Stimulated activated naive CD4-positive, alpha-beta T cell treated with Interleukin-2 at 50 U/mL for 16 hours (primary cell): ENCODE measurements around the gene MED14.
"Not testable (repeated sequence)": the region's sequence is repeated elsewhere in the genome, so short reads cannot be mapped to it uniquely, and the experiment has no call there.

Source experiments
- DNase-seq: peaks from one replicate; lab custom pipeline; 2025; lab: John Stamatoyannopoulos, UW

The MED14 gene

GRCh38 chrX:40735325-40736169 lies at the start of gene MED14:
TSS of gene MED14 (minus strand) at chrX:40735542. CDS start at chrX:40735412, 130 bp downstream.
- peak; percentile 91 for DNase-seq

DNA sequence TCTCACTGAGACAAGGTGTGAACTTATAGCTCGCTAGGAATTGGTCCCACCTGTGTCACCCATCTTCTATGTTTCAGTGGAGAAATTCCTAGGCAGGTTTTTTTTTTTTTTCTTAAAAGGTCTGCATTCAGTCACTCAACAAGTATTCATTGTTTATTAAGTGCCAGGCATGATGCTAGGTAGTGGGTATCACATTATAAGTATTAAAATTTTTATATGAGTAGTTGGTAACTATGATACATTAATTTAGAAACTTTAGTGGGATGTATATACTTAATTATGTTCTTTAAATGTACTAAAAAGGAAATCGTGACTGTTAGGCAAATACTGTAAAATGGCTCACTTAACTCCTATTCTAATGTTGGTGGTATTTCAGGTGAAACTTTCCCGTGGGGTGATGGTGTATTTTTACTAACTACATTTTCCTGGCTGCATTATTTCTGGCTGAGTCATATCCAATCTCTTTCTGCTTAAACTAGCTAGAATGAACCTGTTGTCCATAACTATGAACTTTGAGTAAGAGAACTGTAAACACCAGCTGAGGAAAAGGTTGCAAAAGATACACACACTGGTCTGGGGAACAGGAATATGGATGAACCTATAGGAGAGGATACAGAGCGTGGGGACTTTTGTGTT lies 49.3 kb upstream of the MED14 start:
- DNase-seq: no peak

GRCh38 chrX:40782644-40783259 lies 47.4 kb upstream of the MED14 start:
- not testable (repeated sequence) for DNase-seq

GRCh38 chrX:40780951-40781350 lies 45.6 kb upstream of the MED14 start:
- no peak for DNase-seq

DNA sequence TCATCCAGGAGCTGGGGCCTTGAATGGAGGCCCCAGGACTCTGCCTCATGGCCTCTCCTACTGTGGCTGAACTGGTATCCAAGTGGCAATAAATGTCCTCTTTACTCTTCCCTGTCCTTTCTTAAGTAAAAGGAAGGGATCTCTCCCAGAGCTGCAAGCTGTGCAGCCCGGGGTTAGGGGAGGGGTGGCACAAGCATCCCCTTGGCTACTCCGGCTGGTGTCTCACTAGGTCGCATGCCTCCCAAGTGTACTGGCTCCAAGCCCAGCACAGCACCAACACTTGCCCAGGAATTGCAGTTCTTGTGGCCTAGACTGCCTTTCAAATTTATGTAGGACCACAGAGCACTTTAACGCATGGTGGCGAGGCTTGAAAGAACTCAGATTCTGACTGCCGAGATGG lies 44.7 kb upstream of the MED14 start:
- no peak for DNase-seq

- DNase-seq: no peak
Measured at GRCh38 chrX:40778861-40779575, 43.7 kb upstream of the MED14 start.

GRCh38 chrX:40773809-40774208 lies 38.5 kb upstream of the MED14 start:
- no peak for DNase-seq

GRCh38 chrX:40773188-40773587 lies 37.8 kb upstream of the MED14 start:
- DNase-seq: no peak

- DNase-seq: no peak
Measured at GRCh38 chrX:40772290-40772689, 36.9 kb upstream of the MED14 start.

DNA sequence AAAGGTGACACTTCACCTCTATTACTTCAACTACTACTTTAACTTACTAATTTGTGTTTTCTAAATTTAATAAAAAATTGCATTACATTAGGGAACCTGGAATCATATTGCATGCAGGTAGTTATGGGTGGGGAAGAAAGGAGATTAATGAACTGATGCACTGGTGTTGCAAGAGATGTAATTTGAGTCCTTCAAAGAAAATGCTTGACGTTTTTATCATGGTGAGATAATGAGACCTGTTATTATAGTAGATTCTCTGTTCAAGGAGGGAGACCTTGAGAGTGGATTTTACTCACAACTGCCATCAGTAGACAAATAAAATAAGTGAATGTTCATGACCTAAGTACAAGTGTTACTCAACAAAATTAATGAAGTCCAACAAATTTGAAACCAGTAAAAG lies 26.4 kb upstream of the MED14 start:
- DNase-seq: no peak

DNA sequence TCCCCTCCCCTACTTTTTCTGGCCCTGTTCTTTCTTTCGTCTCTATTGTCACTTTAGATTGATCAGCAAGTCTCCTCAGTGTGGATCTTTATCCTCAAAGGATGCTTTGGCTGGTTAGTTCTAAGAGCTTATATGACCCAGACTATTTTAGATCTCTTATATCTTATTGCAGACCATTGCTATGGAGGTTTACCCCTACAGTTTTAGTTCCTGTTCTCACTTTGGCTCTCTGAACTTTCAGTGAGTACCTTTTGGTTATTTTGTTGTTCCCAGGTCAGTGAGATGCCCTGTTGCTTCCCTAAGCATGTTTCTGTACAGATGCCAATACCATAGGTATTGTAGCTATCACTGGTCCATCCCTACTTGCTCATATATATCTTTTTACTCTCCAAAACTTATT lies 24.0 kb upstream of the MED14 start:
- no peak for DNase-seq

DNA sequence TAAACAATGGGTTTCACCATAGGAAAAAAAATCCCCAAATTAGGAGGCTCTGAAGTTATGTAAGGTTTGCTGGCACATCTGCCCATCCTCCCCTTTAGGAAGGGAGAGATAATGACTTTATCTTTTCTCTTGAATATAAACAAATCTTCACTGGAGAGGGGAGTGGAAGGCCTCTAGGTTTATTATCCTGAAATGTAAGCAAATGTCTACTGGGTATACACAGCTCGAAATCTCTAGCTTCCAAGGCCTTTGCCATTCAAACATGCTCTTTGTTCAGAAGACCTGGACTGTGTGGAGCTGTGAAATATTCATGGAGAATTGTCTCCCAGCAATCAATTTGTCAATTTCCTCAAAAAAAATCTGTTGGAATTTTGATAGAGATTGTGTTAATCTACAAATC lies 21.7 kb upstream of the MED14 start:
- DNase-seq: no peak

GRCh38 chrX:40755291-40756249 lies 20.2 kb upstream of the MED14 start:
- no peak for DNase-seq

DNA sequence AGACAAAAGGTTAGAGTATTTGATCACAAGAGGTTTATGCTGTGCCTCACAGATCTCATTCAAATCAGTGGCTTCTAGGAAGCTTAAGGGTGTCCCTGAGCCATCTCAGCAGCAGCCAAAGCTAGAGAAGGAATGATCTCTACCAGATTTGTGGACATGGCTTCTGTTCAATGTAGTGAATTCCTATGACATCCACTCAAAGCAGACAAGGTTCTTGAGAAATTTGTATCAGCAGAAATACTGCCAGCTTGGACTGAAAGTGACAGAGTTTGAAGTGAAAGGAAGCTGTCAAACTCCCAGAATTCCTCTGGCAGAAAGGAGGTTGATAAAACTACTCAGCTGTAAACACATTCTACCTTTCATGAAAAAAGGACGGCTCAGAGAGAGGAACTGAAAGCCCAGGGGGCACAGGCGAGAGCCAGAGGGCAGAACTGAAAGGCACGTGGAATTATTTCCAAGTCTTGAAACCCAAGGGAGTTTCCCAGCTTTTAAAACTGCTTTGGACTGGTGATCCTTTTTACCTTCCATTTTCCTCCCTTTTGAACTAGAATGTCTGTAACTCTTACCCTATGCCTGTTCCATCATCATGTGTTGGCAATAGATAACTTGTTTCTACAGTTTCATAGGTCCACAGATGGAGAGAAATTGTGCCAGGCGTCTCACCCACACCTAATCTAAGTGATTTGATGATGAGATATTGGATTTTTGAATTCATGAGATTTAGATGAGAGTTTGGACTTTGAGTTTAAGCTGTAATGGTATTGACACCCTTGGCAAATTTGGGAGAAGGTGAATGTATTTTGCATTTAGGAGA lies 14.5 kb upstream of the MED14 start:
- DNase-seq: no peak

DNA sequence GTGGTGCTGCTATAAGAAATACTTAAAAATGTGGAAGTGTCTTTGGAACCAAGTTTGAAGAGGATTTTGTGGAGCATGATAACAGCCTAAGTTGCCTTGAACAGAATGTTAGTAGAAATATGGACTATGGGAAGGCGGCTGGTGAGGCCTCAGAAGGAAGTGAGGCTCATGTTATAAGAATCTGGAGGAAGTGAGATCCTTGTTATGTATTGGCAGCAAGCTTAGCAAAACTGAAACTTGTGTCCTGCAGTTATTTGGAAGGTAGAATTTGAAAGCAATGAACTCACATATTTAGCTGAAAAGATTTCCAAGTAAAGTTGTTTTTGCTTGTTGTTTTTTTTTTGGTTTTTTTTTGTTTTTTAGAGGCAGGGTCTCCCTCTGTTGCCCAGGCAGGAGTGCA lies 13.6 kb upstream of the MED14 start:
- no peak for DNase-seq

GRCh38 chrX:40746521-40746920 lies 11.2 kb upstream of the MED14 start:
- no peak for DNase-seq

GRCh38 chrX:40736170-40736505 lies 796 bp upstream of the MED14 start:
- no peak for DNase-seq

- peak; percentile 15 for DNase-seq
Measured at GRCh38 chrX:40734971-40735324, 394 bp downstream of the MED14 start.

- DNase-seq: no peak
Measured at GRCh38 chrX:40733706-40734105, 1.6 kb downstream of the MED14 start.

DNA sequence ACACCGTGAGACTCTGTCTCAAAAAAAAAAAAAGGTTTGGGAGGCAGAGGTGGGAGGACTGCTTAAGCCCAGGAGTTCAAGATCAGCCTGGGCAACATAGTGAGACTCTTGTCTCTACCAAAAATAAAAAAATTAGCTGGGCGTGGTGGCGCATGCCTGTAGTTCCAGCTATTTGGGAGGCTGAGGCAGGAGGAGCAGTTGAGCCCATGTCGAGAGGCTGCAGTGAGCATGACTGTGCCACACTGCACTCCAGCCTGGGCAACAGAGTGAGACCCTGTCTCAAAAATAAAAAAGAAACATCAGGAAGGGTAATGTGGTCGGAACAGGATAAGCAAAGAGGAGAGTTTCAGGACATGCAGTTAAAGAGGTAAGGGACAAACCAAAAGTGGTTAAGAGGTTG lies 2.8 kb downstream of the MED14 start:
- DNase-seq: not testable (repeated sequence)
